ENCODE measurements around the gene PHGDH. TPM values are rescaled to one million over a fixed set of nuclear protein-coding genes. Genes with fewer than 3 reads are reported as not detected.

The PHGDH gene
- total and polyA plus RNA-seq, 9 of the 15 experiments (the other 6 are each of a cell fraction or from before 2014, with no cell fraction given), result 6.7 to 84.2 (median 36.2) TPM

DNA sequence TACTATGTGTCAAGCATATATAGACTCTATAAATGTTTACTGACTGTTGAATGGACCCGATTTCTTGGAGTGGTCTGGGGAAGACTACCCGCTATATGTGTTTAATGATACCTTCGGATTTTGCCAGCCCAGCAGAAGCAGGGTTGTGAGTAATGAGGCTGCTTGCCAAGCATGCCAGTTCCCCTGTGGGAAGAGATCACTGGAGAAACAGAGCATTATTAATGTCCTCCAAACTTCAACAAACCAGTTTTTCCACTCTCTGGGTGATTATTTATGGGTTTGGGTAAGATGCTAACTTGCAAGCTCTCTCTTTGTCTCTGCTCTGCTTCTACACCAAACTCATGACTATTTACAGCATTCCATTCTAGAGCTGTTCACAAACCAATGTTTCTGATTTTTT is 25.1 kb upstream of the PHGDH start:
- H3K27me3 ChIP-seq (ENCODE audit: control insufficient read depth in 2 of 2, insufficient read depth in 2 of 2, low read length in 2 of 2), result peaks cover 0 to 5% of the 10 kb centered on the region in 2 experiments; a peak in 1 of 5 replicates
- ATAC-seq (no peak), FAIRE-seq (no peak), DNase-seq (ENCODE audit: extremely low read depth in 1 of 4, low spot score in 3 of 4) (no peak)
- H2AFZ ChIP-seq (ENCODE audit: low read depth, low read length), result no peak overlapping the region
- H3K36me3 ChIP-seq (ENCODE audit: control insufficient read depth, insufficient read depth, low read length), result no peaks in the 10 kb centered on the region
- POLR2A ChIA-PET, result interaction anchor here (1.8 kb wide), 1 partner anchor 11 kb away, joined by 8 read pairs; no protein-coding TSS in a partner anchor
- no TSS peak for BruUV-seq (replicated peaks)
- CTCF ChIA-PET (ENCODE audit: low intra/inter-chr PET ratio), result no interaction called here
- H3K27ac ChIP-seq (ENCODE audit: extremely low read depth, low read depth, low read length), result no peak overlapping the region
- no peaks in the 10 kb centered on the region for H3K79me2 ChIP-seq (ENCODE audit: control insufficient read depth, insufficient read depth, low read length)
- no peaks in the 10 kb centered on the region for H3K9me3 ChIP-seq (replicated peaks; ENCODE audit: control insufficient read depth, insufficient read depth, low read depth, low read length)
- H3K9me1 ChIP-seq (ENCODE audit: control insufficient read depth, insufficient read depth, low read length), result no peaks in the 10 kb centered on the region
- 0% methylated on average over 3 of the region's 3 CpGs for WGBS (ENCODE audit: insufficient coverage, low coverage, missing lambda C conversion rate)
- no peak overlapping the region for H3K9ac ChIP-seq (ENCODE audit: insufficient read depth in 1 of 2, low read depth in 2 of 2, low read length in 2 of 2)
- no peak overlapping the region for H3K4me3 ChIP-seq
- in situ Hi-C loops (cut with MboI), result no loop called here
- no peaks in the 10 kb centered on the region for H3K4me1 ChIP-seq (replicated peaks in 1 of 2; ENCODE audit: control insufficient read depth in 2 of 2, insufficient read depth in 2 of 2, low read length in 2 of 2)
- no peak overlapping the region for H3K4me2 ChIP-seq (ENCODE audit: insufficient read depth, low read length)
- intact Hi-C loops (cut with micrococcal nuclease), result no loop called here
- H4K20me1 ChIP-seq (replicated peaks; ENCODE audit: control insufficient read depth, insufficient read depth, low read length), result no peaks in the 10 kb centered on the region
- TF ChIP-seq SIX5 (IDR thresholded peaks at IDR 0.05; ENCODE audit: borderline replicate concordance in 1 of 2, insufficient read depth in 1 of 2, low read depth in 1 of 2, low read length in 2 of 2), result no peak
- TF ChIP-seq GTF2E2 (tag; IDR thresholded peaks at IDR 0.05), result no peak
- no peak for TF ChIP-seq EP400 (IDR thresholded peaks at IDR 0.05)
- no peak for TF ChIP-seq TEAD4 (IDR thresholded peaks at IDR 0.05; ENCODE audit: low read length)
- no peak for TF ChIP-seq TEAD4 (CRISPR knock-in tag; IDR thresholded peaks at IDR 0.05; ENCODE audit: borderline replicate concordance)
- TF ChIP-seq, protein P1, sequence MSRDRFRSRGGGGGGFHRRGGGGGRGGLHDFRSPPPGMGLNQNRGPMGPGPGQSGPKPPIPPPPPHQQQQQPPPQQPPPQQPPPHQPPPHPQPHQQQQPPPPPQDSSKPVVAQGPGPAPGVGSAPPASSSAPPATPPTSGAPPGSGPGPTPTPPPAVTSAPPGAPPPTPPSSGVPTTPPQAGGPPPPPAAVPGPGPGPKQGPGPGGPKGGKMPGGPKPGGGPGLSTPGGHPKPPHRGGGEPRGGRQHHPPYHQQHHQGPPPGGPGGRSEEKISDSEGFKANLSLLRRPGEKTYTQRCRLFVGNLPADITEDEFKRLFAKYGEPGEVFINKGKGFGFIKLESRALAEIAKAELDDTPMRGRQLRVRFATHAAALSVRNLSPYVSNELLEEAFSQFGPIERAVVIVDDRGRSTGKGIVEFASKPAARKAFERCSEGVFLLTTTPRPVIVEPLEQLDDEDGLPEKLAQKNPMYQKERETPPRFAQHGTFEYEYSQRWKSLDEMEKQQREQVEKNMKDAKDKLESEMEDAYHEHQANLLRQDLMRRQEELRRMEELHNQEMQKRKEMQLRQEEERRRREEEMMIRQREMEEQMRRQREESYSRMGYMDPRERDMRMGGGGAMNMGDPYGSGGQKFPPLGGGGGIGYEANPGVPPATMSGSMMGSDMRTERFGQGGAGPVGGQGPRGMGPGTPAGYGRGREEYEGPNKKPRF (IDR thresholded peaks at IDR 0.05; ENCODE audit: low read depth, low read length), result no peak
- no peak for TF ChIP-seq CBX8 (IDR thresholded peaks at IDR 0.05; ENCODE audit: borderline replicate concordance, extremely low read depth, low read depth, low read length, poor library complexity, severe bottlenecking)
- no peak for TF ChIP-seq KDM4B (IDR thresholded peaks at IDR 0.05; ENCODE audit: borderline replicate concordance in 2 of 2, low read depth in 1 of 2)

Measured in K562 (cell line).